Stimulated activated CD8-positive, alpha-beta memory T cell treated with anti-CD3 and anti-CD28 coated beads, Interleukin-12 subunit alpha, Interleukin-12 subunit beta, amount 100 ng/mL, for 1 hour (primary cell): Measurements from ENCODE around the gene OLFML2A.

Source experiments
- DNase-seq: peaks from one replicate; pipeline ENCODE4 v3.0.0-alpha.2; 2020; ENCODE audit warnings: low read depth

OLFML2A gene

GRCh38 chr9:124778575-124779367 is 1.8 kb downstream of the OLFML2A start:
- DNase-seq, result no peak

- DNase-seq, result no peak
These were observed 2.6 kb downstream of the OLFML2A start for GRCh38 chr9:124779368-124780059.

- DNase-seq, result no peak
These were observed 3.3 kb downstream of the OLFML2A start for GRCh38 chr9:124780060-124780756.

DNA sequence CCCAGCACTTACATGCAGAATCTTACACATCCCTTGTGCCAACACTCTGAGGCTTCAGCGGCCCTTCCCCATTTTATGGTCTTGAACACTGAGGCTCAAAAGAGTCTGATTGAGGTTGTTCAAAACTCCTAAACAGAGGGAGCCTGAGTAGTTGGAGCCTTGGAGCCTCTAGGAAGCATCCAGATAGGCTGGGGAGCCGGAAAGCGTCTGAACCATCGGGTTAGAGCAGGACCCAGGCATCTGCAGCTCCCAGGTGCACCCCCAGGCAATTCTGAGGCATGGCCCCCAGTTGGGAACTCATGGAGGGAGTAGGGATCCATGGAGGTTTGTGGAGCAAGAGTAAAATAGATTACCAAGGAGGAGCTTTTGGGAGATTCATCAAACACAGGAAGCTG is 3.8 kb downstream of the OLFML2A start:
- no peak for DNase-seq

DNA sequence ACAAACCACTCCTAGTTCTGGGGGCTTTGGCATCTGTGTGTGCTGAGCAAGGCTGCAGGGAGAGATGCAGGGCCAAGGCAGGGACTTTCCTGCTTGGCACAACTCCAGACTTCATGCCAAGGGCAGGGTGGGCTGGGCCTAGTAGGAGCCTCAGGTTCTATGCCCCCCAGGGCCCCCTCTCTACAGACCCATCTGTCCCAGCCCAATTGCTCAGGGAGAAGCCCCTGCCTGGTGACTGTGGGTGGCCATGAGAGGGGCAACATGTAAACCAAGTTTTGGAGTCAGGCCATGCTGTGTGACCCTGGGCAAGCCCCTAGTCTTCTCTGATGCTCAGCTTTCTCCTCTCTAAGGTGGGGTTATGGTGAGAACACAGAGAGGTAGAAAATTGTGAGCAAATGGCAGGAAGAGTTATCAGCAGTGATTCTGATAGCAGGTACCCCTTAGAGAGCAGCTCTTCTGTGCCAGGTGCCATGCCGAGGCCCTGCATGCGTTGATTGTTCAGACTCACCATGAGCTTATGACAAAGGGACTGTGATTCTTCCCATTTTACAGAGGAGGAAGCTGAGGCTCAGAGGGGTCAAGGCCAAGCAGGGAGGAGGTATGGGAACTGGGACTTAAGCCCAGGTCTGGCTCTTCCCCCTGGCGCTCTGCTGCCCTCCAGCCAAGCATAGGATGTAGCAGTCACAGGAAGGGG is 5.2 kb downstream of the OLFML2A start:
- no peak for DNase-seq

DNA sequence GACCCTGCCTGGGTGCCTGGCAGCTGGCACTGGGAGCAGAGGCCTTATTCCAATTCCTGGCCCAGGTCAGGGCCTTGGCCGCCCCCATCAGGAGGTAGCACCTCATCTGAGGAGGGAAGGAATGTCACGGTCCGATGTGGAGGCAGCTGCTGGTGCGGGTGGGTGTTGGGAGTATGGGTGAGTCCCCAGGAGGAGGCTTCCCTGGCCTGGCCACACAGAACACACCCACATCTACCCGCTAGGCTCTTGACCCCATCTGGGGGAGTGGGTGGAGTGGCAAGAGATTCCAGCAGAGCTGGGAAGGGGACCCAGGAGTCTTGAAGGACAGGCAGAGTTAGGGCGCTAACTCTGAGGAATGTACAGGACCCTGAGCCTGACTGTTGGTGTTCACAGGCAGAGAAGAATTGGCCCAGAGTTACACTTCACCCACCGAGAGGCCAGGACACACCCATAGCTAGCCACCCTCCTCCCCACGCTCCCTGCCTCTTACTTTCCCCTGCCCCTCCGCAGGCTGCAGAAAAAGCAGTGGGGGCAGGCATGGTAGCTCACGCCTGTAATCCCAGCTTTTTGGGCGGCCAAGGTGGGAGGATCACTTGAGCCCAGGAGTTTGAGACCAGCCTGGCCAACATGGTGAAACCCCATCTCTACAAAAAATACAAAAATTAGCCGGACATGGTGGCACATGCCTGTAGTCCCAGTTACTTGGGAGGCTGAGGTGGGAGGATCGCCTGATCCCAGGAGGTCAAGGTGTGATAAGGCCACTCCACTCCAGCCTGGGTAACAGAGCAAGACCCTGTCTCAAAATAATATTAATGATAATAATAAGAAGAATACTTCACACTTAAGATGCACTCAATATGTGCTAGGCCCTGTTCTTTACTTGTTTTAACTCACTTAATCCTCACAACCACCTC is 6.0 kb downstream of the OLFML2A start:
- DNase-seq, result no peak

DNA sequence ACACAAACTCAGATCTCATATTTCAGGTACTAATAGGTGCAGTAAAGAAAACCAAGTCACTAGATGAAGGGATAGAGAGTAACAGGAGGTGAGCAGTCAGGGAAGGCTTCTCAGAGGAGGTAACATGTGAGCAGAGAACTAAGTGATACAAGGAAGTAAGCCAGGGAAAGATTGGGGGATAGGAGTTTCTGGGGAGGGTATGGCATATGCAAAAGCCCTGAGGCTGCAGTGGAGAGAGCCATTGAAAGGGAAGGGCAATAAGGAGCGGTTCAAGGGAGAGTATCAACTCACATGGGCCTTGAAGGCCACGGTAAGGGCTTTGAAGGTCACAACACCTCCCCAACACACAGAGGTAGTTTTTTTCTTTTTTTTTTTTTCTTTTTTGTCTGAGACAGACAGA is 6.9 kb downstream of the OLFML2A start:
- no peak for DNase-seq

DNA sequence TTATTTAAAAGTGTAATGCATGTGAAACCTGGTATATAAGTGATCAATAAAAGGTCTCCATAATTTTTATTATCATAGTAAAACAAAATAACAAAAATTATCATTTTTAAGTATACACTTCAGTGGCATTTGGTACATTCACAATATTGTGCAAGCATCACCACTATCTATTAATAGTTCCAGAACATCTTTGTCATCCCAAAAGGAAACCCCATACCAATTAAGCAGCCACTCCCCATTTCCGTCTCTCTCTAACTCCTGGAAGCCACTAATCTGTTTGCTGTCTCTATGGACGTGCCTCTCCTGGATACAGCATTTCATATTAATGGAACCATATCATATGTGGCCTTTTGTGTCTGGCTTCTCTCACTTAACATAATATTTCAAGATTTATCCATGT is 7.6 kb downstream of the OLFML2A start:
- DNase-seq, result no peak

GRCh38 chr9:124786881-124787573 is 10.1 kb downstream of the OLFML2A start:
- no peak for DNase-seq

DNA sequence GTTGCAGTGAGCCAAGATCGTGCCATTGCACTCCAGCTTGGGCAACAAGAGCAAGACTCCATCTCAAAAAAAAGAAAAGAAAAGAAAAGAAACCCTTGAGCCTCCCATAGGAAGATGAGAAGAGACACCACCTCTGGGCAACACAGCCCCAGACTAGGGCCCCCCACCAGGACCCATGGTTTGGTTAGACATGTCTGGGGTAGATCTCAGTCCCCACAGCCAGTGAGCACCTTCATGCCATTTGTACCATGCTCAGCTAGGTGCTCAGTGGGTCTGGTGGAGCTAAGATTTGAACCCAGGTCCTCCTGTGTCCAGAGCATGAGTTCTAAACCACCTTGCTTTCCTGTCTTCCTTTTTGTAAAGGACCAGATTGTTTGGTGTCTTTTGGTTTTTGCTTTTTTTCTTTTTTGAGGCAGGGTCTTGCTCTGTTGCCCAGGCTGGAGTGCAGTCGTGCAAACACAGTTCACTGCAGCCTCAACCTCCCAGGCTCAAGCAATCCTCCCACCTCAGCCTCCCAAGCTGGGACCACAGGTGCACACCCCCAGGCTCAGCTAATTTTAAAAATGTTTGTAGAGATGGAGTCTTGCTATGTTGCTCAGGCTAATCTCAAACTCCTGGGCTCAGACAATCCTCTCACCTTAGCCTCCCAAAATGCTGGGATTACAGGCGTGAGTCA is 11.7 kb downstream of the OLFML2A start:
- DNase-seq, result no peak

DNA sequence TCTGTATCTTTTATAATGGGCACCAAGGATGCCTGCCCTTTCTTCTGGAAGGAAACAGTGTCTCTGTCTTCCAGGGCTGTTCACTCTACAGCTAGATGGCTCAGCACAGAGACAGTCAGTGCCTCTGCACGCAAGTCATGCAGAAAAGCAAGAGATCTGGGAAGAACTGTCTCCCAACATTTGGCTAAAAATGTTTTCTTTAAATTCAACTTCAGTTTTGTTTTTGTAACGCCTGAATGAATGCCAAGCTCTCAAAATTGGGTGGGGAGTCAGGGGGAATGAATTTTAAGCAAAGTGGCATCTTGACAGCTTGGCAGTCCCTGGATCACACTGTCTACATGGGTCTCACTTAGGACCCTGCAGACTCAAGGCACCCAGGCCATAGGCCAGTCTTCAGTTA is 12.6 kb downstream of the OLFML2A start:
- DNase-seq, result no peak

GRCh38 chr9:124790301-124790700 is 13.4 kb downstream of the OLFML2A start:
- no peak for DNase-seq

- no peak for DNase-seq
These were observed 14.0 kb downstream of the OLFML2A start for GRCh38 chr9:124790801-124791505.

- DNase-seq, result no peak
These were observed 15.5 kb downstream of the OLFML2A start for GRCh38 chr9:124792257-124793014.

- DNase-seq, result no peak
These were observed 16.1 kb downstream of the OLFML2A start for GRCh38 chr9:124793015-124793541.

DNA sequence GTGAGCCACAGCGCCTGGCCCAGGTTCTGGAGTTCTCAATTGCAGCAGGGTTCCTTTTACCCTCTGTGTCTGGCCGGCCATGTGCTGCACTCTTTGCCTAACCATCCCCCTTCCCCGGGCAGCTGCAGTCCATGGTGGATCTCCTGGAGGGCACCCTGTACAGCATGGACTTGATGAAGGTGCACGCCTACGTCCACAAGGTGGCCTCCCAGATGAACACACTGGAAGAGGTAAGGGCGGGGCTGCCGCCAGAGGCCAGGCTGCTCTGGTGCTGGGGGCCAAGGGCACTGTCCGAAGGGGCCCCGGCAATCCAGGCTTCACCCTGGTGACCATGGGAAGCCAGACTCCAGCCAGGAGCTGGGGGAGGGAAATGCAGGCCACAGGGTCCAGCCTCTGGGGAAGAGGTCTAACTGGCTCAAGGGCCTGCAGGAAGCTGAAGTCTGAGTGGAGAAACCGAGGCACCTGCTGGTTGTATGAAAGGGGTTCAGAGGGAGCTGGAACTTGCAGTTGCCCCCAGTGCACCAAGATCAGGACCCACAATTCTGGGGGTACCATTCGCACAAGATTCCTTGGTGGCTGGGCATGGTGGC is 18.1 kb downstream of the OLFML2A start:
- DNase-seq, result no peak

- DNase-seq, result no peak
These were observed 19.0 kb downstream of the OLFML2A start for GRCh38 chr9:124795881-124796431.
